ENCODE results near the gene KCNJ3.

- TF ChIP-seq CTCF (IDR thresholded peaks at IDR 0.05; ENCODE audit: low read depth, low read length), result no peak
- no peak for TF ChIP-seq EZH2phosphoT487 (IDR thresholded peaks at IDR 0.05; ENCODE audit: low read depth)
Measured at GRCh38 chr2:154886316-154886715, 187.8 kb downstream of the KCNJ3 start.
